ENCODE results near the gene VAV2. TPM values are rescaled to one million over a fixed set of nuclear protein-coding genes. Genes with fewer than 3 reads are reported as not detected.

VAV2 gene
- total and polyA plus RNA-seq, 9 of the 15 experiments (the other 6 are each of a cell fraction or from before 2014, with no cell fraction given), result 0.01 to 2.7 (median 1.0) TPM; not detected in 1

GRCh38 chr9:133861086-133861485, 131.0 kb downstream of the VAV2 start (continued):
- no peak for TF ChIP-seq BRF2 (IDR thresholded peaks at IDR 0.05; ENCODE audit: borderline replicate concordance, insufficient read depth, insufficient read length)
- no peak for TF ChIP-seq BRD9 (IDR thresholded peaks at IDR 0.05; ENCODE audit: low read depth, partially characterized antibody)

GRCh38 chr9:133858771-133859170, 133.4 kb downstream of the VAV2 start:
- POLR2A ChIA-PET, result no interaction called here
- no peak overlapping the region for H3K9ac ChIP-seq (ENCODE audit: insufficient read depth in 1 of 2, low read depth in 2 of 2, low read length in 2 of 2)
- peaks cover 28% of the 10 kb centered on the region for H4K20me1 ChIP-seq (replicated peaks; ENCODE audit: control insufficient read depth, insufficient read depth, low read length)
- H3K9me1 ChIP-seq (ENCODE audit: control insufficient read depth, insufficient read depth, low read length), result peaks cover 4% of the 10 kb centered on the region
- in situ Hi-C loops (cut with MboI) (no loop called here), intact Hi-C loops (cut with micrococcal nuclease) (no loop called here)
- H3K9me3 ChIP-seq (replicated peaks; ENCODE audit: control insufficient read depth, insufficient read depth, low read depth, low read length), result no peaks in the 10 kb centered on the region
- H2AFZ ChIP-seq (ENCODE audit: low read depth, low read length), result no peak overlapping the region
- no peak for ATAC-seq
- no peak overlapping the region for H3K27ac ChIP-seq (ENCODE audit: extremely low read depth, low read depth, low read length)
- 5% methylated on average over 6 of the region's 11 CpGs for WGBS (ENCODE audit: insufficient coverage, low coverage, missing lambda C conversion rate)
- FAIRE-seq, result no peak
- DNase-seq (ENCODE audit: extremely low read depth in 1 of 4, low spot score in 3 of 4), result no peak
- BruUV-seq (replicated peaks), result no TSS peak
- no peak overlapping the region for H3K4me3 ChIP-seq
- H3K79me2 ChIP-seq (ENCODE audit: control insufficient read depth, insufficient read depth, low read length), result no peaks in the 10 kb centered on the region
- H3K27me3 ChIP-seq (ENCODE audit: control insufficient read depth in 2 of 2, insufficient read depth in 2 of 2, low read length in 2 of 2), result peaks cover 43 to 96% of the 10 kb centered on the region in 2 experiments; a peak in 4 of 5 replicates
- CTCF ChIA-PET (ENCODE audit: low intra/inter-chr PET ratio), result no interaction called here
- H3K36me3 ChIP-seq (ENCODE audit: control insufficient read depth, insufficient read depth, low read length), result no peaks in the 10 kb centered on the region
- H3K4me2 ChIP-seq (ENCODE audit: insufficient read depth, low read length), result no peak overlapping the region
- peaks cover 0 to 9% of the 10 kb centered on the region in 2 experiments; a peak in 2 of 5 replicates for H3K4me1 ChIP-seq (replicated peaks in 1 of 2; ENCODE audit: control insufficient read depth in 2 of 2, insufficient read depth in 2 of 2, low read length in 2 of 2)
- TF ChIP-seq EP300 (IDR thresholded peaks at IDR 0.05; ENCODE audit: low read length), result no peak

All from K562 (cell line).